ENCODE measurements around the gene TRIM75. TPM values are rescaled to one million over a fixed set of nuclear protein-coding genes. Genes with fewer than 3 reads are reported as not detected.

TRIM75 gene
- total RNA-seq, 4 donors from 2014 or later: not detected

- 85 to 86% methylated on average over 7 of the region's 7 CpGs for WGBS, 2 donors
- no peaks in the 10 kb centered on the region for H3K27me3 ChIP-seq
- TF ChIP-seq POLR2A (IDR thresholded peaks at IDR 0.05) (no peak), CTCF (IDR thresholded peaks at IDR 0.05) (no peak)
These were observed 25.8 kb upstream of the TRIM75 start for GRCh38 chr4:165027762-165028402.

GRCh38 chr4:165031436-165032211 lies 22.0 kb upstream of the TRIM75 start, which contains the start of gene TRIM60:
TSS of gene TRIM60 (plus strand) at chr4:165031999. CDS start at chr4:165040073, 8,074 bp downstream.
- Histone ChIP-seq H3K36me3 (no peaks in the 10 kb centered on the region), H3K4me3 (replicated peaks in 1 of 3) (no peak within 1 kb of the TSS), H3K27ac (no peak within 1 kb of the TSS), H3K9me3 (no peaks in the 10 kb centered on the region), H3K4me1 (no peaks in the 10 kb centered on the region), H3K27me3 (no peaks in the 10 kb centered on the region)
- TF ChIP-seq CTCF (IDR thresholded peaks at IDR 0.05) (no peak), POLR2A (IDR thresholded peaks at IDR 0.05) (no peak)
- 94 to 95% methylated on average over 37 to 41 of the region's 41 CpGs for WGBS, 2 donors
- intact Hi-C loops (cut with DNase I): no loop called here
- DNase-seq: no peak

More at GRCh38 chr4:165027762-165028402, 25.8 kb upstream of the TRIM75 start:
- intact Hi-C loops (cut with DNase I): no loop called here
- H3K4me1 ChIP-seq: no peaks in the 10 kb centered on the region
- no peaks in the 10 kb centered on the region for H3K9me3 ChIP-seq
- no peak overlapping the region for H3K4me3 ChIP-seq (replicated peaks in 1 of 3)
- no peak overlapping the region for H3K27ac ChIP-seq
- H3K36me3 ChIP-seq: no peaks in the 10 kb centered on the region
- no peak for DNase-seq

GRCh38 chr4:165048170-165048569 lies 5.5 kb upstream of the TRIM75 start:
- WGBS, 2 donors: 77 to 78% methylated on average over 5 of the region's 5 CpGs
- Histone ChIP-seq H3K4me1 (no peaks in the 10 kb centered on the region), H3K27me3 (no peaks in the 10 kb centered on the region), H3K36me3 (no peaks in the 10 kb centered on the region), H3K27ac (no peak overlapping the region), H3K4me3 (replicated peaks in 1 of 3) (no peak overlapping the region), H3K9me3 (no peaks in the 10 kb centered on the region)
- TF ChIP-seq POLR2A (IDR thresholded peaks at IDR 0.05) (no peak), CTCF (IDR thresholded peaks at IDR 0.05) (no peak)
- intact Hi-C loops (cut with DNase I): no loop called here
- no peak for DNase-seq

- no peak overlapping the region for H3K4me3 ChIP-seq (replicated peaks in 1 of 3)
- H3K27ac ChIP-seq: no peak overlapping the region
- 67 to 77% methylated on average over 3 of the region's 3 CpGs for WGBS, 2 donors
- H3K4me1 ChIP-seq: no peaks in the 10 kb centered on the region
- TF ChIP-seq POLR2A (IDR thresholded peaks at IDR 0.05): no peak
- TF ChIP-seq CTCF (IDR thresholded peaks at IDR 0.05): no peak
- H3K9me3 ChIP-seq: no peaks in the 10 kb centered on the region
- intact Hi-C loops (cut with DNase I): no loop called here
- H3K36me3 ChIP-seq: no peaks in the 10 kb centered on the region
- H3K27me3 ChIP-seq: no peaks in the 10 kb centered on the region
- no peak for DNase-seq
These were observed 1.0 kb upstream of the TRIM75 start for GRCh38 chr4:165052627-165053026.

- TF ChIP-seq POLR2A (IDR thresholded peaks at IDR 0.05) (no peak), CTCF (IDR thresholded peaks at IDR 0.05) (no peak)
- Histone ChIP-seq H3K9me3 (no peaks in the 10 kb centered on the region), H3K36me3 (no peaks in the 10 kb centered on the region), H3K27ac (no peak overlapping the region), H3K27me3 (no peaks in the 10 kb centered on the region), H3K4me1 (no peaks in the 10 kb centered on the region), H3K4me3 (replicated peaks in 1 of 3) (no peak overlapping the region)
- intact Hi-C loops (cut with DNase I): no loop called here
- no peak for DNase-seq
- WGBS, 2 donors: 92 to 94% methylated on average over 9 of the region's 9 CpGs
These were observed 1.9 kb downstream of the TRIM75 start for GRCh38 chr4:165055601-165056000.
